HEK293 (cell line): Measurements from ENCODE around the gene PRR3.

Experiments
- FEZF1 ChIP-seq: fragments of 450-650 bp; formaldehyde crosslinking; IDR thresholded peaks from 2 replicates; pipeline ENCODE4 v1.5.1; 2016; ENCODE audit warnings: missing biosample characterization, missing genetic modification characterization
- GFI1B ChIP-seq: fragments of 450-650 bp; formaldehyde crosslinking; IDR thresholded peaks from 2 replicates; pipeline ENCODE4 v1.5.1; 2016; ENCODE audit warnings: missing biosample characterization, missing genetic modification characterization
- KLF8 ChIP-seq: fragments of 450-650 bp; formaldehyde crosslinking; IDR thresholded peaks from 2 replicates; pipeline ENCODE4 v1.5.1; 2016; ENCODE audit warnings: missing biosample characterization, missing genetic modification characterization
- SALL2 ChIP-seq: fragments of 450-650 bp; formaldehyde crosslinking; IDR thresholded peaks from 2 replicates; pipeline ENCODE4 v1.5.0; 2017; ENCODE audit warnings: missing biosample characterization, mild to moderate bottlenecking, missing genetic modification characterization, borderline replicate concordance
- SETDB1 ChIP-seq: IDR thresholded peaks from one replicate; pipeline ENCODE4 v1.6.1; 2017; ENCODE audit warnings: mild to moderate bottlenecking, low read length, moderate library complexity, mixed read lengths; ENCODE audit not compliant: insufficient read length
- SP3 ChIP-seq: fragments of 450-650 bp; formaldehyde crosslinking; IDR thresholded peaks from 2 replicates; pipeline ENCODE4 v1.5.1; 2016; ENCODE audit warnings: missing biosample characterization, missing genetic modification characterization
- WT1 ChIP-seq: fragments of 450-650 bp; formaldehyde crosslinking; IDR thresholded peaks from 2 replicates; pipeline ENCODE4 v1.5.1; 2016; ENCODE audit warnings: missing biosample characterization, missing genetic modification characterization
- ZFHX2 ChIP-seq: fragments of 450-650 bp; formaldehyde crosslinking; conservative IDR thresholded peaks from 2 replicates; pipeline ENCODE4 v1.5.1; 2016; ENCODE audit warnings: missing biosample characterization, missing genetic modification characterization
- ZIC2 ChIP-seq: fragments of 450-650 bp; formaldehyde crosslinking; IDR thresholded peaks from 2 replicates; pipeline ENCODE4 v1.5.1; 2016; ENCODE audit warnings: missing biosample characterization, missing genetic modification characterization
- ZNF10 ChIP-seq: fragments of 450-650 bp; formaldehyde crosslinking; IDR thresholded peaks from 2 replicates; pipeline ENCODE4 v1.5.1; 2017; ENCODE audit warnings: missing biosample characterization, missing genetic modification characterization
- ZNF174 ChIP-seq: fragments of 450-650 bp; formaldehyde crosslinking; IDR thresholded peaks from 2 replicates; pipeline ENCODE4 v1.5.0; 2017; ENCODE audit warnings: missing biosample characterization, mild to moderate bottlenecking, missing genetic modification characterization
- ZNF2 ChIP-seq: fragments of 450-650 bp; formaldehyde crosslinking; IDR thresholded peaks from 2 replicates; pipeline ENCODE4 v1.5.1; 2016; ENCODE audit warnings: missing biosample characterization, missing genetic modification characterization
- ZNF23 ChIP-seq: fragments of 450-650 bp; formaldehyde crosslinking; IDR thresholded peaks from 2 replicates; pipeline ENCODE4 v1.5.1; 2016; ENCODE audit warnings: missing biosample characterization, missing genetic modification characterization, borderline replicate concordance
- ZNF266 ChIP-seq: fragments of 450-650 bp; formaldehyde crosslinking; IDR thresholded peaks from 2 replicates; pipeline ENCODE4 v1.5.1; 2016; ENCODE audit warnings: missing biosample characterization, missing genetic modification characterization, low read depth
- ZNF404 ChIP-seq: fragments of 450-650 bp; formaldehyde crosslinking; IDR thresholded peaks from 2 replicates; pipeline ENCODE4 v1.5.1; 2017; ENCODE audit warnings: missing biosample characterization, missing genetic modification characterization
- ZNF514 ChIP-seq: fragments of 450-650 bp; formaldehyde crosslinking; IDR thresholded peaks from 2 replicates; pipeline ENCODE4 v1.5.1; 2016; ENCODE audit warnings: missing biosample characterization, missing genetic modification characterization
- ZNF544 ChIP-seq: fragments of 450-650 bp; formaldehyde crosslinking; IDR thresholded peaks from 2 replicates; pipeline ENCODE4 v1.5.0; 2017; ENCODE audit warnings: missing biosample characterization, missing genetic modification characterization
- ZNF549 ChIP-seq: fragments of 450-650 bp; IDR thresholded peaks from 2 replicates; pipeline ENCODE4 v1.5.1; 2018; ENCODE audit warnings: missing biosample characterization, missing genetic modification characterization, mild to moderate bottlenecking, inconsistent platforms, moderate library complexity
- ZNF558 ChIP-seq: fragments of 450-650 bp; formaldehyde crosslinking; IDR thresholded peaks from 2 replicates; pipeline ENCODE4 v1.5.1; 2016; ENCODE audit warnings: missing biosample characterization, missing genetic modification characterization
- ZNF571 ChIP-seq: fragments of 450-650 bp; formaldehyde crosslinking; IDR thresholded peaks from 2 replicates; pipeline ENCODE4 v1.5.0; 2017; ENCODE audit warnings: missing biosample characterization, missing genetic modification characterization
- ZNF629 ChIP-seq: fragments of 450-650 bp; formaldehyde crosslinking; IDR thresholded peaks from 2 replicates; pipeline ENCODE4 v1.5.1; 2017; ENCODE audit warnings: missing biosample characterization, missing genetic modification characterization
- ZNF654 ChIP-seq: fragments of 450-650 bp; formaldehyde crosslinking; IDR thresholded peaks from 2 replicates; pipeline ENCODE4 v1.5.1; 2016; ENCODE audit warnings: low read depth, missing biosample characterization, missing genetic modification characterization
- ZNF768 ChIP-seq: fragments of 450-650 bp; formaldehyde crosslinking; IDR thresholded peaks from 2 replicates; pipeline ENCODE4 v1.5.1; 2018; ENCODE audit warnings: missing biosample characterization, mild to moderate bottlenecking, missing genetic modification characterization
- TF ChIP-seq, protein P1 (sequence below): fragments of 450-650 bp; formaldehyde crosslinking; IDR thresholded peaks from 2 replicates; pipeline ENCODE4 v1.5.1; 2016; ENCODE audit warnings: missing biosample characterization, missing genetic modification characterization
- TF ChIP-seq, protein P2 (sequence below): IDR thresholded peaks from 2 replicates; pipeline ENCODE4 v1.6.1; 2011; ENCODE audit warnings: mild to moderate bottlenecking, low read depth, low read length, borderline replicate concordance
- TF ChIP-seq, protein P3 (sequence below): fragments of 450-650 bp; formaldehyde crosslinking; IDR thresholded peaks from 2 replicates; pipeline ENCODE4 v1.5.1; 2016; ENCODE audit warnings: missing biosample characterization, missing genetic modification characterization
- TF ChIP-seq, protein P4 (sequence below): fragments of 450-650 bp; formaldehyde crosslinking; IDR thresholded peaks from 2 replicates; pipeline ENCODE4 v1.5.1; 2017; ENCODE audit warnings: missing biosample characterization, missing genetic modification characterization
- TF ChIP-seq, protein P5 (sequence below): fragments of 450-650 bp; formaldehyde crosslinking; IDR thresholded peaks from 2 replicates; pipeline ENCODE4 v1.5.1; 2017; ENCODE audit warnings: missing biosample characterization, missing genetic modification characterization
- TF ChIP-seq, protein P6 (sequence below): fragments of 450-650 bp; formaldehyde crosslinking; IDR thresholded peaks from 2 replicates; pipeline ENCODE4 v1.5.1; 2016; ENCODE audit warnings: missing biosample characterization, missing genetic modification characterization
- TF ChIP-seq, protein P7 (sequence below): fragments of 450-650 bp; formaldehyde crosslinking; IDR thresholded peaks from 2 replicates; pipeline ENCODE4 v1.5.1; 2016; ENCODE audit warnings: missing biosample characterization, missing genetic modification characterization

The PRR3 gene

DNA sequence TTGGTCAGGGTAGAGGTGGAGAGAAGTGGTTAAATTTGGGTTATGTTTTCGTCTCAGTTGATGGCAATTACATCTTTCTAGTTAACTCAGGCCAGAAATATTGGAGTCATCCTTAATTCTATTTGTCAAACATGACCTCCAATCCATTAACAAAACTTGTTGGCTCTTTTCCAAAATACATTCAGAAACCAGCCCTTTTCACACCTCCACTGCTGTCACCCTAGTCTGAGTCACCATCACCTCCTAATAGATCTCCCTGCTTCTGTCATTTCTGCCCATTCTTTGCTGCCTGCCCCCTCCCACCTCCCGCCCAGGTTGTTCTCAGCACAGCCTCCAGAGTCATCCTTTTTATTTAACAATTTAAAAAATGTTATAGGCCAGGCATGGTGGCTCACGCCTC lies 11.2 kb downstream of the PRR3 start (continued):
- no peak for TF ChIP-seq ZNF514 (tag by site-specific recombination)
- TF ChIP-seq, protein P1, sequence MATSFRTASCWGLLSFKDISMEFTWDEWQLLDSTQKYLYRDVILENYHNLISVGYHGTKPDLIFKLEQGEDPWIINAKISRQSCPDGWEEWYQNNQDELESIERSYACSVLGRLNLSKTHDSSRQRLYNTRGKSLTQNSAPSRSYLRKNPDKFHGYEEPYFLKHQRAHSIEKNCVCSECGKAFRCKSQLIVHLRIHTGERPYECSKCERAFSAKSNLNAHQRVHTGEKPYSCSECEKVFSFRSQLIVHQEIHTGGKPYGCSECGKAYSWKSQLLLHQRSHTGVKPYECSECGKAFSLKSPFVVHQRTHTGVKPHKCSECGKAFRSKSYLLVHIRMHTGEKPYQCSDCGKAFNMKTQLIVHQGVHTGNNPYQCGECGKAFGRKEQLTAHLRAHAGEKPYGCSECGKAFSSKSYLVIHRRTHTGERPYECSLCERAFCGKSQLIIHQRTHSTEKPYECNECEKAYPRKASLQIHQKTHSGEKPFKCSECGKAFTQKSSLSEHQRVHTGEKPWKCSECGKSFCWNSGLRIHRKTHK (tag by site-specific recombination) = no peak
- no peak for TF ChIP-seq ZNF549 (tag by site-specific recombination)
- TF ChIP-seq, protein P2, sequence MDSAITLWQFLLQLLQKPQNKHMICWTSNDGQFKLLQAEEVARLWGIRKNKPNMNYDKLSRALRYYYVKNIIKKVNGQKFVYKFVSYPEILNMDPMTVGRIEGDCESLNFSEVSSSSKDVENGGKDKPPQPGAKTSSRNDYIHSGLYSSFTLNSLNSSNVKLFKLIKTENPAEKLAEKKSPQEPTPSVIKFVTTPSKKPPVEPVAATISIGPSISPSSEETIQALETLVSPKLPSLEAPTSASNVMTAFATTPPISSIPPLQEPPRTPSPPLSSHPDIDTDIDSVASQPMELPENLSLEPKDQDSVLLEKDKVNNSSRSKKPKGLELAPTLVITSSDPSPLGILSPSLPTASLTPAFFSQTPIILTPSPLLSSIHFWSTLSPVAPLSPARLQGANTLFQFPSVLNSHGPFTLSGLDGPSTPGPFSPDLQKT = no peak
- TF ChIP-seq ZNF404 = no peak
- TF ChIP-seq, protein P3, sequence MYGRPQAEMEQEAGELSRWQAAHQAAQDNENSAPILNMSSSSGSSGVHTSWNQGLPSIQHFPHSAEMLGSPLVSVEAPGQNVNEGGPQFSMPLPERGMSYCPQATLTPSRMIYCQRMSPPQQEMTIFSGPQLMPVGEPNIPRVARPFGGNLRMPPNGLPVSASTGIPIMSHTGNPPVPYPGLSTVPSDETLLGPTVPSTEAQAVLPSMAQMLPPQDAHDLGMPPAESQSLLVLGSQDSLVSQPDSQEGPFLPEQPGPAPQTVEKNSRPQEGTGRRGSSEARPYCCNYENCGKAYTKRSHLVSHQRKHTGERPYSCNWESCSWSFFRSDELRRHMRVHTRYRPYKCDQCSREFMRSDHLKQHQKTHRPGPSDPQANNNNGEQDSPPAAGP (tag by site-specific recombination) = peak; percentile 79
- TF ChIP-seq SALL2 (tag by site-specific recombination) = no peak
- TF ChIP-seq ZIC2 (tag by site-specific recombination) = no peak
- peak; percentile 82 for TF ChIP-seq ZFHX2 (tag by site-specific recombination)
- TF ChIP-seq, protein P4, sequence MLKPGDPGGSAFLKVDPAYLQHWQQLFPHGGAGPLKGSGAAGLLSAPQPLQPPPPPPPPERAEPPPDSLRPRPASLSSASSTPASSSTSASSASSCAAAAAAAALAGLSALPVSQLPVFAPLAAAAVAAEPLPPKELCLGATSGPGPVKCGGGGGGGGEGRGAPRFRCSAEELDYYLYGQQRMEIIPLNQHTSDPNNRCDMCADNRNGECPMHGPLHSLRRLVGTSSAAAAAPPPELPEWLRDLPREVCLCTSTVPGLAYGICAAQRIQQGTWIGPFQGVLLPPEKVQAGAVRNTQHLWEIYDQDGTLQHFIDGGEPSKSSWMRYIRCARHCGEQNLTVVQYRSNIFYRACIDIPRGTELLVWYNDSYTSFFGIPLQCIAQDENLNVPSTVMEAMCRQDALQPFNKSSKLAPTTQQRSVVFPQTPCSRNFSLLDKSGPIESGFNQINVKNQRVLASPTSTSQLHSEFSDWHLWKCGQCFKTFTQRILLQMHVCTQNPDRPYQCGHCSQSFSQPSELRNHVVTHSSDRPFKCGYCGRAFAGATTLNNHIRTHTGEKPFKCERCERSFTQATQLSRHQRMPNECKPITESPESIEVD (tag by site-specific recombination) = no peak
- no peak for TF ChIP-seq SETDB1
- no peak for TF ChIP-seq FEZF1
- TF ChIP-seq ZNF629 = peak; percentile 70
- no peak for TF ChIP-seq ZNF544
- peak; percentile 33; the same call in 1 of the 2 replicates for TF ChIP-seq ZNF558 (tag by site-specific recombination)
- 0 out of 2 replicates have a peak, but pooled peaks have one; percentile 43 for TF ChIP-seq SP3 (tag by site-specific recombination)
- peak; percentile 76 for TF ChIP-seq WT1
- TF ChIP-seq, protein P5, sequence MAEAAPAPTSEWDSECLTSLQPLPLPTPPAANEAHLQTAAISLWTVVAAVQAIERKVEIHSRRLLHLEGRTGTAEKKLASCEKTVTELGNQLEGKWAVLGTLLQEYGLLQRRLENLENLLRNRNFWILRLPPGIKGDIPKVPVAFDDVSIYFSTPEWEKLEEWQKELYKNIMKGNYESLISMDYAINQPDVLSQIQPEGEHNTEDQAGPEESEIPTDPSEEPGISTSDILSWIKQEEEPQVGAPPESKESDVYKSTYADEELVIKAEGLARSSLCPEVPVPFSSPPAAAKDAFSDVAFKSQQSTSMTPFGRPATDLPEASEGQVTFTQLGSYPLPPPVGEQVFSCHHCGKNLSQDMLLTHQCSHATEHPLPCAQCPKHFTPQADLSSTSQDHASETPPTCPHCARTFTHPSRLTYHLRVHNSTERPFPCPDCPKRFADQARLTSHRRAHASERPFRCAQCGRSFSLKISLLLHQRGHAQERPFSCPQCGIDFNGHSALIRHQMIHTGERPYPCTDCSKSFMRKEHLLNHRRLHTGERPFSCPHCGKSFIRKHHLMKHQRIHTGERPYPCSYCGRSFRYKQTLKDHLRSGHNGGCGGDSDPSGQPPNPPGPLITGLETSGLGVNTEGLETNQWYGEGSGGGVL (tag by site-specific recombination) = no peak
- TF ChIP-seq, protein P6, sequence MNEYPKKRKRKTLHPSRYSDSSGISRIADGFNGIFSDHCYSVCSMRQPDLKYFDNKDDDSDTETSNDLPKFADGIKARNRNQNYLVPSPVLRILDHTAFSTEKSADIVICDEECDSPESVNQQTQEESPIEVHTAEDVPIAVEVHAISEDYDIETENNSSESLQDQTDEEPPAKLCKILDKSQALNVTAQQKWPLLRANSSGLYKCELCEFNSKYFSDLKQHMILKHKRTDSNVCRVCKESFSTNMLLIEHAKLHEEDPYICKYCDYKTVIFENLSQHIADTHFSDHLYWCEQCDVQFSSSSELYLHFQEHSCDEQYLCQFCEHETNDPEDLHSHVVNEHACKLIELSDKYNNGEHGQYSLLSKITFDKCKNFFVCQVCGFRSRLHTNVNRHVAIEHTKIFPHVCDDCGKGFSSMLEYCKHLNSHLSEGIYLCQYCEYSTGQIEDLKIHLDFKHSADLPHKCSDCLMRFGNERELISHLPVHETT (tag by site-specific recombination) = peak; percentile 71; the same call in 1 of the 2 replicates
- no peak for TF ChIP-seq ZNF571 (tag by site-specific recombination)
- TF ChIP-seq ZNF2 (tag by site-specific recombination) = no peak
- no peak for TF ChIP-seq ZNF266 (tag by site-specific recombination)
- no peak for TF ChIP-seq KLF8 (tag by site-specific recombination)
- TF ChIP-seq, protein P7, sequence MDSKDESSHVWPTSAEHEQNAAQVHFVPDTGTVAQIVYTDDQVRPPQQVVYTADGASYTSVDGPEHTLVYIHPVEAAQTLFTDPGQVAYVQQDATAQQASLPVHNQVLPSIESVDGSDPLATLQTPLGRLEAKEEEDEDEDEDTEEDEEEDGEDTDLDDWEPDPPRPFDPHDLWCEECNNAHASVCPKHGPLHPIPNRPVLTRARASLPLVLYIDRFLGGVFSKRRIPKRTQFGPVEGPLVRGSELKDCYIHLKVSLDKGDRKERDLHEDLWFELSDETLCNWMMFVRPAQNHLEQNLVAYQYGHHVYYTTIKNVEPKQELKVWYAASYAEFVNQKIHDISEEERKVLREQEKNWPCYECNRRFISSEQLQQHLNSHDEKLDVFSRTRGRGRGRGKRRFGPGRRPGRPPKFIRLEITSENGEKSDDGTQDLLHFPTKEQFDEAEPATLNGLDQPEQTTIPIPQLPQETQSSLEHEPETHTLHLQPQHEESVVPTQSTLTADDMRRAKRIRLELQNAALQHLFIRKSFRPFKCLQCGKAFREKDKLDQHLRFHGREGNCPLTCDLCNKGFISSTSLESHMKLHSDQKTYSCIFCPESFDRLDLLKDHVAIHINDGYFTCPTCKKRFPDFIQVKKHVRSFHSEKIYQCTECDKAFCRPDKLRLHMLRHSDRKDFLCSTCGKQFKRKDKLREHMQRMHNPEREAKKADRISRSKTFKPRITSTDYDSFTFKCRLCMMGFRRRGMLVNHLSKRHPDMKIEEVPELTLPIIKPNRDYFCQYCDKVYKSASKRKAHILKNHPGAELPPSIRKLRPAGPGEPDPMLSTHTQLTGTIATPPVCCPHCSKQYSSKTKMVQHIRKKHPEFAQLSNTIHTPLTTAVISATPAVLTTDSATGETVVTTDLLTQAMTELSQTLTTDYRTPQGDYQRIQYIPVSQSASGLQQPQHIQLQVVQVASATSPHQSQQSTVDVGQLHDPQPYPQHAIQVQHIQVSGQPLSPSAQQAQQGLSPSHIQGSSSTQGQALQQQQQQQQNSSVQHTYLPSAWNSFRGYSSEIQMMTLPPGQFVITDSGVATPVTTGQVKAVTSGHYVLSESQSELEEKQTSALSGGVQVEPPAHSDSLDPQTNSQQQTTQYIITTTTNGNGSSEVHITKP (tag by site-specific recombination) = no peak; the same call in 1 of the 2 replicates
- no peak for TF ChIP-seq ZNF174 (tag by site-specific recombination)
- no peak for TF ChIP-seq GFI1B (tag by site-specific recombination)
- TF ChIP-seq ZNF768 = no peak
- no peak for TF ChIP-seq ZNF654
- no peak for TF ChIP-seq ZNF23 (tag by site-specific recombination)
- TF ChIP-seq ZNF10 (tag by site-specific recombination) = no peak
